DMS79 (cell line): Measurements from ENCODE around the gene ZNF599.
A peak's percentile ranks its signal among the peaks of the same experiment; 100 is the strongest.
"Not testable (repeated sequence)": the region's sequence is repeated elsewhere in the genome, so short reads cannot be mapped to it uniquely, and the experiment has no call there.

Source experiments
- DNase-seq: peaks from one replicate; lab custom pipeline; 2025; lab: John Stamatoyannopoulos, UW

ZNF599 gene

GRCh38 chr19:34772697-34773554 is at the start of gene ZNF599:
ZNF599 (minus strand) TSS chr19:34773215; CDS start chr19:34772841, 374 bp downstream.
- peak; percentile 82 for DNase-seq

GRCh38 chr19:34818270-34818669 is 45.3 kb upstream of the ZNF599 start:
- no peak for DNase-seq

- no peak for DNase-seq
Measured at GRCh38 chr19:34816708-34817107, 43.7 kb upstream of the ZNF599 start.

- no peak for DNase-seq
Measured at GRCh38 chr19:34808566-34808965, 35.6 kb upstream of the ZNF599 start.

- no peak for DNase-seq
Measured at GRCh38 chr19:34806976-34807860, 34.2 kb upstream of the ZNF599 start.

GRCh38 chr19:34804115-34804514 is 31.1 kb upstream of the ZNF599 start:
- no peak for DNase-seq

GRCh38 chr19:34796953-34797352 is 23.9 kb upstream of the ZNF599 start:
- DNase-seq, result not testable (repeated sequence)

GRCh38 chr19:34794066-34794960 is 21.3 kb upstream of the ZNF599 start:
- no peak for DNase-seq

GRCh38 chr19:34793565-34793964 is 20.6 kb upstream of the ZNF599 start:
- no peak for DNase-seq

GRCh38 chr19:34788074-34788473 is 15.1 kb upstream of the ZNF599 start:
- no peak for DNase-seq

- DNase-seq, result no peak
Measured at GRCh38 chr19:34787059-34787824, 14.2 kb upstream of the ZNF599 start.

GRCh38 chr19:34786236-34786635 is 13.2 kb upstream of the ZNF599 start:
- DNase-seq, result no peak

- no peak for DNase-seq
Measured at GRCh38 chr19:34779652-34780051, 6.6 kb upstream of the ZNF599 start.

GRCh38 chr19:34778342-34778741 is 5.3 kb upstream of the ZNF599 start:
- DNase-seq, result no peak

- no peak for DNase-seq
Measured at GRCh38 chr19:34774857-34775256, 1.8 kb upstream of the ZNF599 start.

GRCh38 chr19:34773555-34773864 is 495 bp upstream of the ZNF599 start:
- DNase-seq, result no peak

GRCh38 chr19:34767951-34768350 is 5.1 kb downstream of the ZNF599 start:
- DNase-seq, result no peak

GRCh38 chr19:34766386-34766785 is 6.6 kb downstream of the ZNF599 start:
- DNase-seq, result no peak

- DNase-seq, result no peak
Measured at GRCh38 chr19:34759218-34759917, 13.6 kb downstream of the ZNF599 start.

GRCh38 chr19:34757441-34757840 is 15.6 kb downstream of the ZNF599 start:
- DNase-seq, result no peak
